Astrocyte (in vitro differentiated cells and primary cell): ENCODE results near the gene MIA.

ENCODE experiments used
- CTCF ChIP-seq: IDR thresholded peaks from 2 replicates; pipeline ENCODE4 v1.5.1; 2011; ENCODE audit warnings: low read depth, mild to moderate bottlenecking, inconsistent platforms, low read length, moderate library complexity; ENCODE audit not compliant: insufficient read depth
- EZH2 ChIP-seq: IDR thresholded peaks from 2 replicates; pipeline ENCODE4 v1.6.1; 2012; ENCODE audit warnings: mild to moderate bottlenecking, low read length, inconsistent platforms; ENCODE audit not compliant: insufficient read depth

GRCh38 chr19:40763526-40763925, 11.8 kb upstream of the MIA start:
- TF ChIP-seq CTCF, result no peak
- no peak for TF ChIP-seq EZH2
